PC-9 (cell line): ENCODE measurements around the gene BDKRB1. TPM values are rescaled to one million over a fixed set of nuclear protein-coding genes. Genes with fewer than 3 reads are reported as not detected.

ENCODE experiments used
- BruUV-seq: library from RNA; stranded (reverse); fragments of 400-500 nt; replicated peaks from 2 replicates; lab custom pipeline; 2021; lab: Mats Ljungman, UMichigan
- CTCF ChIA-PET: fragments of 300-600 bp; sonication (Branson Sonifier 250); formaldehyde crosslinking; loops from one replicate; lab custom pipeline; 2022; ENCODE audit warnings: antibody characterized with exemption; lab: Charles Lee
- POLR2A ChIA-PET: fragments of 300-600 bp; sonication (Branson Sonifier 250); formaldehyde crosslinking; loops from one replicate; lab custom pipeline; 2022; ENCODE audit warnings: antibody characterized with exemption; ENCODE audit not compliant: unreplicated experiment; lab: Charles Lee
- DNase-seq, 2 experiments: peaks; one replicate each; pipeline versions ENCODE4 v3.0.0 to v3.0.0-alpha.2; 2015 to 2022; ENCODE audit warnings: mixed read lengths in 1 of 2
- H2AFZ ChIP-seq: fragments of 200-600 bp; sonication (generic); 2 replicates; pipeline ENCODE4 v1.8.1; 2017; ENCODE audit warnings: antibody characterized with exemption
- H3F3A ChIP-seq: fragments of 200-600 bp; sonication (generic); 2 replicates; pipeline ENCODE4 v1.8.1; 2017; ENCODE audit warnings: antibody characterized with exemption, mild to moderate bottlenecking, low read depth; ENCODE audit not compliant: insufficient read depth
- H3K27ac ChIP-seq: fragments of 200-600 bp; sonication (generic); 2 replicates; pipeline ENCODE4 v1.6.1; 2016; ENCODE audit warnings: mixed run types
- H3K27me3 ChIP-seq: fragments of 200-600 bp; sonication (generic); 2 replicates; pipeline ENCODE4 v1.6.1; 2016; ENCODE audit warnings: low read depth, mixed run types; ENCODE audit not compliant: insufficient read depth
- H3K36me3 ChIP-seq: fragments of 200-600 bp; sonication (generic); 2 replicates; pipeline ENCODE4 v1.6.1; 2016; ENCODE audit warnings: low read depth, mixed run types
- H3K4me1 ChIP-seq: fragments of 200-600 bp; sonication (generic); replicated peaks from 2 replicates; pipeline ENCODE4 v1.6.1; 2016; ENCODE audit warnings: mixed run types; ENCODE audit not compliant: insufficient read depth
- H3K4me2 ChIP-seq: fragments of 200-600 bp; sonication (generic); 2 replicates; pipeline ENCODE4 v1.6.1; 2017; ENCODE audit warnings: mixed run types
- H3K4me3 ChIP-seq: fragments of 200-600 bp; sonication (generic); 2 replicates; pipeline ENCODE4 v1.6.1; 2016; ENCODE audit warnings: mixed run types
- H3K79me2 ChIP-seq: fragments of 200-600 bp; sonication (generic); 2 replicates; pipeline ENCODE4 v1.6.1; 2017; ENCODE audit warnings: low read depth, mixed run types
- H3K9me2 ChIP-seq: fragments of 200-600 bp; sonication (generic); 2 replicates; pipeline ENCODE4 v1.8.1; 2017; ENCODE audit warnings: mild to moderate bottlenecking; ENCODE audit not compliant: insufficient read depth
- H3K9me3 ChIP-seq: fragments of 200-600 bp; sonication (generic); 2 replicates; pipeline ENCODE4 v1.8.1; 2016; ENCODE audit warnings: low read depth; ENCODE audit not compliant: insufficient read depth
- H4K20me1 ChIP-seq: fragments of 200-600 bp; sonication (generic); 2 replicates; pipeline ENCODE4 v1.8.1; 2017; ENCODE audit not compliant: insufficient read depth
- CTCF ChIP-seq: fragments of 200-600 bp; sonication (generic); conservative IDR thresholded peaks from 2 replicates; pipeline ENCODE4 v1.6.1; 2017; ENCODE audit warnings: mixed run types, antibody characterized with exemption, mild to moderate bottlenecking, moderate library complexity
- EZH2 ChIP-seq: fragments of 200-600 bp; sonication (generic); IDR thresholded peaks from 2 replicates; pipeline ENCODE4 v1.8.0; 2017; ENCODE audit warnings: antibody characterized with exemption, low read depth
- intact Hi-C: fragments of 100-400 bp; cut with micrococcal nuclease; formaldehyde crosslinking; loops from one replicate; pipeline ENCODE4 v1.10.0; 2022; ENCODE audit not compliant: unreplicated experiment
- total RNA-seq: library from RNA; stranded (reverse); gene quantifications from 2 replicates; pipeline ENCODE4 v1.2.3, GENCODE V29; 2021

BDKRB1 gene
- total RNA-seq, 1 experiment from 2014 or later: not detected

DNA sequence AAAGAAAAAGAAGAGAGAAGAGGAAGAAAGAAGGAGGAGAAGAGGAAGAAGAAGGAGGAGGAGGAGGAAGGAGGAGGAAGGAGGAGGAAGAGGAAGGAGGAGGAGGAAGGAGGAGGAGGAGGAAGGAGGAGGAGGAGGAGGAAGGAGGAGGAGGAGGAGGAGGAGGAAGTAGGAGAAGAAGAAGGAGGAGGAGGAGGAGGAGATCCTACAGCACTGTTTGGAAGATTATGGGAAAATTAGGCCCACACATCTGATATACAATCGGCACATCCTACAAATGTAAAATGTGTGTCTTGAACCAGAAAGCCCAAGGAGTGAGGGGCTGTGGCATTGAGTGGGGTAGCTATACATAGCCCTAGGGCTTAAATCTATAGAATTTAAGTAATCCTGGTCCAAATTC is 39.4 kb upstream of the BDKRB1 start:
- no peak for TF ChIP-seq EZH2
- TF ChIP-seq CTCF: no peak
- CTCF ChIA-PET: no interaction called here
- Histone ChIP-seq H3K79me2 (no peaks in the 10 kb centered on the region), H3K36me3 (no peaks in the 10 kb centered on the region), H3K27ac (no peak overlapping the region), H2AFZ (no peak overlapping the region), H3K4me1 (no peaks in the 10 kb centered on the region), H3K4me3 (no peak overlapping the region), H3K9me2 (no peaks in the 10 kb centered on the region), H3F3A (no peaks in the 10 kb centered on the region; the same call in 1 of the 2 replicates), H4K20me1 (no peaks in the 10 kb centered on the region), H3K27me3 (no peaks in the 10 kb centered on the region), H3K4me2 (no peak overlapping the region), H3K9me3 (no peaks in the 10 kb centered on the region)
- intact Hi-C loops: no loop called here
- POLR2A ChIA-PET: no interaction called here
- BruUV-seq: no TSS peak
- DNase-seq: no peak

DNA sequence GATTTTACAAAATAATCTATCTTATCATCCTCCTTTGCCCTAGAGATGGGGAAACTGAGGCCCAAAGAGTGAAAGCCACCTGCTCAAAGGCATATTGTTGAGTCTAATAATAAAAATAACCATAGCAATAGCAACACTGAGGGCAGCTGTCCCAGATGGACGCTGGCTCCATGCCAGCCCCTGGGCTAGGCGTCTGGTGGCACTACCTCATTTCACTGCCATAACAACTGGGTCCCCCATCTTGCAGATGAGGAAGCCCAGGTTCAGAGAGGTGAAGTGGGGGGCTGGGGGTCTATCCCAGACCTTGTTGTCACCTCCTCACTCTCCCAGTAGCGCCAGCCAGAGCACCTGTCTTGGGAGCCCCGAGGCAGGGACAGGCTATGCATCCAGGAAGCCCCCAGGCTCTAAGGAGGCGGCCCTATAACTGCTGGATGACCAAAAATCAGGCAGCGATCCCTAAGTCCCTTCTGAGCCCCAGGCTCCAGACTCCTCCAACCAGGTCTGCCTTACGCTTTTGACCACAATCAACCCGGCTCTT is 38.6 kb upstream of the BDKRB1 start:
- intact Hi-C loops: no loop called here
- Histone ChIP-seq H3K79me2 (no peaks in the 10 kb centered on the region), H3K36me3 (no peaks in the 10 kb centered on the region), H3K27ac (no peak overlapping the region), H3K4me2 (no peak overlapping the region), H3K9me2 (no peaks in the 10 kb centered on the region), H3F3A (no peaks in the 10 kb centered on the region; the same call in 1 of the 2 replicates), H4K20me1 (no peaks in the 10 kb centered on the region), H3K9me3 (no peaks in the 10 kb centered on the region), H2AFZ (no peak overlapping the region), H3K4me1 (no peaks in the 10 kb centered on the region), H3K27me3 (no peaks in the 10 kb centered on the region), H3K4me3 (no peak overlapping the region)
- no peak for TF ChIP-seq EZH2
- TF ChIP-seq CTCF: no peak
- no TSS peak for BruUV-seq
- POLR2A ChIA-PET: no interaction called here
- DNase-seq: no peak
- CTCF ChIA-PET: no interaction called here

- Histone ChIP-seq H3K9me2 (no peaks in the 10 kb centered on the region), H3K27ac (no peak overlapping the region), H4K20me1 (no peaks in the 10 kb centered on the region), H3K36me3 (no peaks in the 10 kb centered on the region), H3K79me2 (no peaks in the 10 kb centered on the region), H3F3A (peaks cover 9% of the 10 kb centered on the region; the same call in 1 of the 2 replicates), H3K27me3 (no peaks in the 10 kb centered on the region), H3K4me1 (peaks cover 17% of the 10 kb centered on the region), H3K9me3 (no peaks in the 10 kb centered on the region), H3K4me3 (no peak overlapping the region), H2AFZ (no peak overlapping the region), H3K4me2 (no peak overlapping the region)
- TF ChIP-seq CTCF: no peak
- TF ChIP-seq EZH2: no peak
- BruUV-seq: no TSS peak
- CTCF ChIA-PET: no interaction called here
- no peak for DNase-seq
- intact Hi-C loops: no loop called here
- POLR2A ChIA-PET: no interaction called here
Observed at GRCh38 chr14:96221109-96221650, 34.8 kb upstream of the BDKRB1 start.
